MG63 (cell line): ENCODE measurements around the gene KIF23. TPM values are rescaled to one million over a fixed set of nuclear protein-coding genes. Genes with fewer than 3 reads are reported as not detected.
"Not testable (repeated sequence)": the region's sequence is repeated elsewhere in the genome, so short reads cannot be mapped to it uniquely, and the experiment has no call there.

ENCODE experiments used
- DNase-seq: peaks from one replicate; pipeline ENCODE4 v3.0.0-alpha.2; 2020
- H3K27me3 ChIP-seq: fragments of 250-450 bp; sonication (Bioruptor Pico); 2 replicates; pipeline ENCODE4 v1.5.1; 2020; ENCODE audit warnings: mild to moderate bottlenecking, moderate library complexity
- H3K36me3 ChIP-seq: fragments of 250-450 bp; sonication (Bioruptor Pico); 2 replicates; pipeline ENCODE4 v1.5.1; 2020; ENCODE audit warnings: mild to moderate bottlenecking, moderate library complexity
- H3K4me3 ChIP-seq: fragments of 250-450 bp; sonication (Bioruptor Pico); 2 replicates; pipeline ENCODE4 v1.5.1; 2020; ENCODE audit warnings: mild to moderate bottlenecking, moderate library complexity
- H3K9me3 ChIP-seq: fragments of 250-450 bp; sonication (Bioruptor Pico); 2 replicates; pipeline ENCODE4 v1.5.1; 2020; ENCODE audit warnings: mild to moderate bottlenecking, moderate library complexity
- total RNA-seq: library from RNA; depleted of rRNA; stranded (reverse); fragments of >200 nt; shearing (Covaris generic); gene quantifications from 2 replicates; pipeline ENCODE4 v1.2.3, GENCODE V29; 2014; ENCODE audit warnings: low replicate concordance

The KIF23 gene
- total RNA-seq, 1 experiment from 2014 or later, result 33.8 TPM

DNA sequence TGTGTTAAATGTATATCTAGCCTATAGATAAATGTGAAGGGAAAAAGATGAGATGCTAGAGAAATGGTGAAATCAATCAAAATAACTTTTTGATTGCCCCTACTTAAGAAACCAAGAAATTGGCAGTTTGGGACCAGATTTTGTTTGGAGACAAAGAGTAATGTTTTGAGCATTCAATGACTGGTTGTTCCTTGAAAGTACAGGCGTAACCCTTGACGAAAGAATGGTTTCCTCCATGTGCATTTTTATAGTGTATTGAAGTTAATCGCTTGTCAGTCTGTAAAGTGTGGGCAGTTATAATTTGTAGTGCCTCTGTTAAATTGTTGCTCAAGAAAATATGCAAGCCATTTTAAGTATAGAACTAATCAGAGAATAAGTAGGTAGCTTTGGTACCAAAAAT is 1.2 kb downstream of the KIF23 start:
- Histone ChIP-seq H3K9me3 (no peaks in the 10 kb centered on the region), H3K4me3 (peak overlapping the region; percentile 86), H3K36me3 (peaks cover 56% of the 10 kb centered on the region), H3K27me3 (no peaks in the 10 kb centered on the region)
- DNase-seq, result no peak

DNA sequence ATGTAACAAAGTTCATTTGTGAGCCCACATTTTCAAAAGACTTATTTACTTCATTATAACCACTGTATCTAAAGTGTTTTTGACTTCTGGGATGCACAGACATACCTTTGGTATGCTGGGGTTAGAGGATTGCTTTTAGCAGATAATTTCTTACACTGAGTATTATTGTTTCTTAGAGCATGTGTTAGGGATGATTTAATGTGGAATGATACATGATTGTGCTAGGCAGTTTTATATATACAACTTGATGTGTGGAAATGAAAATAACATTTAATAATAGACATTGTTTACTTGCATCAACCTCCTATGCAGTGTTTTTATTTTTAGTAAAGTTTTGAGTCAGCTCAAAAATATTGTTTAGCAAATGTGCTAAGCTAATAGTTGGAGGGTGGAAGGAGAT is 3.4 kb downstream of the KIF23 start:
- Histone ChIP-seq H3K9me3 (no peaks in the 10 kb centered on the region), H3K4me3 (no peak overlapping the region), H3K27me3 (no peaks in the 10 kb centered on the region), H3K36me3 (peaks cover 78% of the 10 kb centered on the region)
- no peak for DNase-seq

DNA sequence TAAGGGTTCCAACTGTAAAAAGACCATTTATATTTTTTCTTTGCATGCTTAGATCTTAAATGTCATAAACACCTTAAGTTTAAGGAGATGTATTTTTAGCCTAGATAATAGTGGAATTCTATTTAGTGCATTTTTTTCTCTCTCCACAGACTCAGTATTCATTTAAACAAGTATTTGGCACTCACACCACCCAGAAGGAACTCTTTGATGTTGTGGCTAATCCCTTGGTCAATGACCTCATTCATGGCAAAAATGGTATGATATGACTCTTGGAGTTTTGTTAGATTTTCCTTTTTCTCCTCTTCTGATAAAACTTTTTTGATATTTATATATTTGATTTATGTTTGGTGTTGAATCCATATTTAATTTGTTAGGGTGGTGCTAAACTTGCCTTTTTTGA is 7.3 kb downstream of the KIF23 start:
- H3K36me3 ChIP-seq, result peaks cover 99% of the 10 kb centered on the region
- no peaks in the 10 kb centered on the region for H3K9me3 ChIP-seq
- H3K27me3 ChIP-seq, result no peaks in the 10 kb centered on the region
- H3K4me3 ChIP-seq, result no peak overlapping the region
- DNase-seq, result no peak

DNA sequence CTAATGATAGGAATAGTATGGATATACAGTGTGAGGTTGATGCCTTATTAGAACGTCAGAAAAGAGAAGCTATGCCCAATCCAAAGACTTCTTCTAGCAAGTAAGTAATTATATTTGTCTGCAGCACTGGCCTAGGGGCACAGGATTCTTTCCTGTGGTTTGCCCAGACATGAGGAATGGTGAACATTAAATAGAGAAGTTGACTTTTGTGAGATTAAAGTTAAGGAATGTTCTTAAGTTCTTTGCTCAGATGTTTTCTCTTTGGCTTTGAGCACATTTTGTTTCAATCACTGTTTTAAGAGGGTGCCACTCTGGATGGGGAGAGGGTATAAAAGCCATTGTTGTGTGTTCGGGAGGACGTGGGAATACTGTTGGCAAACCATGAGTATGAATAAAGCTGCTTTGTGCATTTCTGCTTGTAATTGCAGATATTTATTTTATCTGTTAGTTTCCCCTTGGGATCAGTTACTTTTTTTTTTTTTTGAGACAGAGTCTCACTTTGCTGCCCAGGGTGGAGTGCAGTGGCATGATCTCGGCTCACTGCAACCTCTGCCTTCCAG is 8.3 kb downstream of the KIF23 start:
- peaks cover 99% of the 10 kb centered on the region for H3K36me3 ChIP-seq
- H3K27me3 ChIP-seq, result no peaks in the 10 kb centered on the region
- no peaks in the 10 kb centered on the region for H3K9me3 ChIP-seq
- no peak overlapping the region for H3K4me3 ChIP-seq
- DNase-seq, result no peak

DNA sequence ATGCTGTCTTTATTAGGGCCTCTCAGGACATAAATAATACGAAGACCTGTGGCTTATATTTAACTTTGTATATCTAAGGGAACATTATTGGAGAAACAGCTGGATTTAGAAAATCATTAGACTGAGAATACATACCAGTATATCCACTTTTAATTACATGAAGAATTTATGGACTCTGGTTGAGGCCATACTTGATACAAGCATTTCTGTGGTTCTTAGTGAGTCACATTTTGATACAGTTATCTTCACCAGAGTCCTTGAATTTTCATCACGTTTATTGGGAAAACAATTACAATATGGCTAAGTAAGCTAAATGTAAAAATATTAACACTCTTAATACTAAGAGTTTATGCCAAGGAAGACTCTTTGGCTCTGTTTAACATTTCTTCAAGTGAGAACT is 9.9 kb downstream of the KIF23 start:
- Histone ChIP-seq H3K27me3 (no peaks in the 10 kb centered on the region), H3K36me3 (peaks cover 97% of the 10 kb centered on the region), H3K4me3 (no peak overlapping the region), H3K9me3 (no peaks in the 10 kb centered on the region)
- DNase-seq, result no peak

DNA sequence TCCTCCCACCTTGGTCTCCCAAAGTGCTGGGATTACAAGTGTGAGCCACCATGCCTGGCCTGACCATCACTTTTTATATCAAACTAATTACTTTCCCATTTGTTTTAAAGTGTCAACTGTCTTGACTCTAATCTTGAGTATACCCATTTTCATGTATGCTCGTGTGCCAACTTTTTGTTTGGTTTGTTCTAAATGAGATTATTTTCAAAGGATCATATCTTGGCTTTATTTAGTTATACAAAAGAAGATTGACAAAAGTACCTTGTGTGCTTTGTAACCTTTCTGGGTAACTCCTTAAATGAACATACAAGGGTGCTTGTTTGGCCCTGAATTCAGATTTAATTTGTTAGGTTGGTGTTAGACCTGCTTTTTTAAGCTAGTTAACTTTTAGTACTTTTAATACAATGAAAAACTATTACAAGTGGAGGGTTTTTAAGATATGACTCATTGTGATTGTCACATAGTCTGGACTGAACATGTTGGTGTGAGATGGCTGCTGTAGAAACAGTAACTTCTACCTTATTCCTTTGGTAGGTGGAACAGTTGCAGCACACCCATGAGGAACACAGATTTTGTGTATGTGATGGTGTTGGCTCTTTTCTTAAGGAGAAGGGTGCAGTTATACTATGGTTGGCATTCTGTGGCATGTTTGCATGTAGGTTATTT is 10.7 kb downstream of the KIF23 start:
- Histone ChIP-seq H3K4me3 (no peak overlapping the region), H3K36me3 (peaks cover 97% of the 10 kb centered on the region), H3K9me3 (no peaks in the 10 kb centered on the region), H3K27me3 (no peaks in the 10 kb centered on the region)
- no peak for DNase-seq

DNA sequence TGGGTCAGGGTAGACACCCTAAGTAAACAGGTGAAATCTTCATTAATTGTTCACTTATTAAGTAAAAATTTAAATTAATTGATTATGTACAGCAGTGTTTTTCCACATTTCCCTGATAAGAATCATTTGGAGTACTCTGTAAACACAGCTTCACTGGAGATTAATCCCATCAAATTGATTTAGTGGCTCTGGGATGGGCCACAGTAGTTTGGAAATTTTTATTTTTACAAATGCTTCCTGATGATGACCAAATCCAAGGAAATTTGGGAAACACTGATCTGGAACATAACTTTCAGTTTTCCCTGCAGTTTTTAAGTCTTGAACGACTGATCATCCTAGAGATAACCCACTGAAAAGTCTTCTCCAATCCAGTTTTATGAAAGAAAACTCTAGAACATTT is 19.7 kb downstream of the KIF23 start:
- DNase-seq, result no peak
- H3K36me3 ChIP-seq, result peaks cover 95% of the 10 kb centered on the region
- no peak overlapping the region for H3K4me3 ChIP-seq
- no peaks in the 10 kb centered on the region for H3K27me3 ChIP-seq
- H3K9me3 ChIP-seq, result no peaks in the 10 kb centered on the region

DNA sequence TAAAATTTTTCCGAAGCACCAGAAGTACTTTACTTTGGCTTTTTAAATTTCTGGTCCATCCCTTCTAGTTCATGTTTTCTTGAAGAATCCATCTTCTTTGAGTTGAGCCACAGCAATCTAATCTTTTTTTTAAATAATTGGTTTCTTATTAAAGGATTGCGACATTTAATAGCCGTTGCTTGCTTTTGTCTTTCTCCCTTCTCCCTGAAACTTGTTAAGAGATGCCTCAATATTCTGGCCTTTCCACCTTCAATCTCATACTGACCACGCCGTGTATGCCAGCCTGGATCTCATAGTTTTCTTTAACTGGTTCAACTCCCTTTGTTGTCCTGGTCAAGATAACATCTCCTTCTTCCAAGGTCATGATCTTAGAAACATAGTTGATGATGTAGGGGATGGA is 20.1 kb downstream of the KIF23 start:
- H3K9me3 ChIP-seq, result no peaks in the 10 kb centered on the region
- peaks cover 94% of the 10 kb centered on the region for H3K36me3 ChIP-seq
- H3K27me3 ChIP-seq, result no peaks in the 10 kb centered on the region
- no peak overlapping the region for H3K4me3 ChIP-seq
- no peak for DNase-seq

DNA sequence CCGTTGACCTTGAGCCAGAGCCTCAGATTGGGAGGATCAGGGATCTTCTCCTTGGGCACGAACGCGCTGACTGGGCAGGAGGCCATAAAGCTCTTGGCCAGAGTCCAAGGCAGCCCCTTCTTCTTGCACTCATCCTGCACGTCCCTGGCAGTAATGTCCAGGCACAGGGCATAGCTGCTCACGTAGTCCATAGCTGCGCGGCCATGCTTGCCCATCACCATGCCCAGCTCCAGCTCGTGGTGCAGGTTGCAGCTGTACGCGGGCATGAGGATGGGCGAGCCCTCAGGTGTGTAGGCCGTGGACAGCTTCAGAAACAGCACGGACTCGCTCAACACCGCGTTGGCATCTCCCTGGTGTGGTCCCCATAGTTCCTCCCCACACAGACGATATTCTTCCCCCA is 20.5 kb downstream of the KIF23 start:
- Histone ChIP-seq H3K36me3 (peaks cover 94% of the 10 kb centered on the region), H3K4me3 (no peak overlapping the region), H3K9me3 (no peaks in the 10 kb centered on the region), H3K27me3 (no peaks in the 10 kb centered on the region)
- no peak for DNase-seq

DNA sequence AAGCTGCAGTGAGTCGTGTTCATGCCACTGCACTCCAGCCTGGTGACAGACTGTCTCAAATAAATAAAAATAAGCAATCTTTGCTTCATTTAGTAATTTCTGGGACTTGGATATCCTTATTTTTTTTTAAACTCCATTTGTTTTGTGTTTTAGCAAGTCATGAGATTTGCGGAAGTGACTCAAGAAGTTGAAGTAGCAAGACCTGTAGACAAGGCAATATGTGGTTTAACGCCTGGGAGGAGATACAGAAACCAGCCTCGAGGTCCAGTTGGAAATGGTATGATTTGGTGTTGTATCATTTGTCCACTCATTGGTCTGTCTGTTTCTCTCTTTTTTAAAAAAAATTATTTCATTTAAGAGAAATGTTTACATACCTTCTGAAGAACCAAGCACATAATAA is 21.8 kb downstream of the KIF23 start:
- no peak overlapping the region for H3K4me3 ChIP-seq
- H3K27me3 ChIP-seq, result no peaks in the 10 kb centered on the region
- no peak for DNase-seq
- peaks cover 94% of the 10 kb centered on the region for H3K36me3 ChIP-seq
- no peaks in the 10 kb centered on the region for H3K9me3 ChIP-seq

DNA sequence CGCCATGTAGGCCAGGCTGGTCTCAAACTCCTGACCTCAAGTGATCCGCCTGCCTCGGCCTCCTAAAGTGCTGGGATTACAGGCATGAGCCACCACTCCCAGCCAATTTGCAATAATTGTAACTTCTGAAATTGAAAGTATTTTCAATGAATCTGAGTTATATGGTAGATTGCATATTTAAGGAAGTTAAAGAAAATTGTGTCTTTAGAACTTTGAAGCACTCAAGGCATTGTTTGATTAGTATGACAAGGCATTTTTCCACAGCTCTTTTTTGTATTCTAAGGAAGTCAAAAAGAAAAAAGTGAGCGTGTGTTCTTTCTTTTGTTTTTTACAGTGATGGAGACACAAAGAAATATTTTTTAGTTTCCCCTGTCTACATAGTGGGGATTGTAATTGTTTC is 22.8 kb downstream of the KIF23 start:
- Histone ChIP-seq H3K9me3 (no peaks in the 10 kb centered on the region), H3K27me3 (no peaks in the 10 kb centered on the region), H3K36me3 (peaks cover 94% of the 10 kb centered on the region), H3K4me3 (no peak overlapping the region)
- no peak for DNase-seq

DNA sequence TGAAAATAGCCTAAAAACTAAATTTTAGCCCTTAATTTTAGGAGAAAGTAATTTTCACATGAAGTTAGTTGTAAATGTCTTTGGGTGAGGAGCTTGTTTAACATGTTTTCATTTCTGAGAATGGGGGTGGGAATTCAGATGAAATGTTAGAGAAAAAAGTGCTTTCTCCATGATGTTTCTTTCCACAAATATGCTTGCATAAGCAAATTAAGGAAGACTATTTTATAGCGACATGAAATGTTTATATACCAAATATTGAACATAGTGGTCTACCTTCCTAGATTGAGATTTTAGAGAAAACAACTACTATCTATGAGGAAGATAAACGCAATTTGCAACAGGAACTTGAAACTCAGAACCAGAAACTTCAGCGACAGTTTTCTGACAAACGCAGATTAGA is 25.5 kb downstream of the KIF23 start:
- no peaks in the 10 kb centered on the region for H3K27me3 ChIP-seq
- DNase-seq, result no peak
- H3K9me3 ChIP-seq, result no peaks in the 10 kb centered on the region
- no peak overlapping the region for H3K4me3 ChIP-seq
- peaks cover 93% of the 10 kb centered on the region for H3K36me3 ChIP-seq

DNA sequence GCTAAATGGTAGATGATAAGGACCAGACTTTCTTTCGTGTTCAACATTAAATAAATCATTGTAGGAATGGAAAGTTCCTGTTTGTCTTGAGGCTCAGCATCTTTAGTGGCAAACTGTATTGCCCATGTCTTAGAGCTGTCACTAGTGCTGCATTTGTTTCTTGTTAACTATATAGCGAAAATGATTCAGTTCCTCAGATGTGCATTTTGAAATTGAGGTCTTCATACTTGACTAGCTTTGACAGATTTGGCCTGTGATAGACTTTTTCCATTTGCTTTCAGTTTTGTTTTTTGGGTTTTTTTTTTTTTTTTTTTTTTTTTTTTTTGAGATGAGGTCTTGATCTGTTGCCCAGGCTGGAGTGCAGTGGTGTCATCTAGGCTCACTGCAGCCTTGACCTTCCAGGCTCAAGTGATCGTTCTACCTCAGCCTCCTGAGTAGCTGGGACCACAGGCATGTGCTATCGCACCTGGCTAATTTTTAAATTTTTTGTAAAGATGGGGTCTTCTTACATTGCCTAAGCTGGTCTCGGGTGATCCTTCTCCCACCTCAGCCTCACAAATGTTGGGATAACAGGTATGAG is 29.0 kb downstream of the KIF23 start:
- Histone ChIP-seq H3K36me3 (peaks cover 95% of the 10 kb centered on the region), H3K27me3 (no peaks in the 10 kb centered on the region), H3K4me3 (no peak overlapping the region), H3K9me3 (no peaks in the 10 kb centered on the region)
- no peak for DNase-seq

DNA sequence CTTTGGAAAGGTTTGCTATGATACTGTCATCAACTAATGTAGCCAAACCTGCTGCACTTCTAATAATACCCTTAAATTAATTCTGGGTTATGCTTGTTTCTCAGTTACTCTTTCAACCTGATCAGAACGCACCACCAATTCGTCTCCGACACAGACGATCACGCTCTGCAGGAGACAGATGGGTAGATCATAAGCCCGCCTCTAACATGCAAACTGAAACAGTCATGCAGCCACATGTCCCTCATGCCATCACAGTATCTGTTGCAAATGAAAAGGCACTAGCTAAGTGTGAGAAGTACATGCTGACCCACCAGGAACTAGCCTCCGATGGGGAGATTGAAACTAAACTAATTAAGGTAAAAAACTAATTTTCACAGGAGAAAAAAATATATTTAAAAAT is 30.5 kb downstream of the KIF23 start:
- Histone ChIP-seq H3K36me3 (peaks cover 90% of the 10 kb centered on the region), H3K4me3 (no peak overlapping the region), H3K27me3 (no peaks in the 10 kb centered on the region), H3K9me3 (no peaks in the 10 kb centered on the region)
- DNase-seq, result no peak

DNA sequence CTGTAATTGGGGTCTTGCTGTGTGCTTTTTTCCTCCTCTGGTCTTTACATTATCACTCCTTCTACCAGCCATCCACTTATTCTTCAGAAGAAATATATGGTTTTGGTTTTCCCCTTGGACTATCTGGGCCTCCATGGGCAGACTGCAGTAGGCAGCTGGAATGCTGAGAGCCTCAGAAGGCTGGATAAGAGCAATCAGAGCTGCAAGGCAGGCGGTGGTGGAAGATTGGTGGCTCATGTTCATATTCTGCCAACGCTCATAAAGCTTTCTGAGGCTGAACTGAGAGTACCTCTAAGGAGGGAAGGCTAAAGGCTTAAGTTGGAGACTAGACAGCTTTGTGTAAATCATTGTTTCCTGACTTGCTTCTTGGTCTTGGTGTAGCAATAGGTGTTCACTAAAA is 32.8 kb downstream of the KIF23 start:
- Histone ChIP-seq H3K9me3 (no peaks in the 10 kb centered on the region), H3K27me3 (no peaks in the 10 kb centered on the region), H3K4me3 (no peak overlapping the region), H3K36me3 (peaks cover 69% of the 10 kb centered on the region)
- no peak for DNase-seq

DNA sequence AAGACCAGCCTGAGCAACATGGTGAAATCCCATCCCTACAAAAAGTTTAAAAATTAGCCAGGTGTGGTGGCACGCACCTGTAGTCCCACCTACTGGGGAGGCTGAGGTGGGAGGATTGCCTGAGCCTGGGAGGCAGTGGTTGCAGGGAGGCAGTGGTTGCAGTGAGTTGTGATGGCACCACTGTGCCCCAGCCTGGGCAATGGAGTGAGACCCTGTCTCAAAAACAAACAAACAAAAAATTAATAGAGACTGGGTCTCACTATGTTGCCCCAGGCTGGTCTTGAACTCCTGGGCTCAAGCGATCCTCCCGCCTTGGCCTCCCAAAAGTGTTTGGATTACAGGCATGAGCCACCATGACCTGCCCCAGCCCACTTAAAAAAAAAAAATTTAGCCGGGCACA is 36.1 kb downstream of the KIF23 start:
- not testable (repeated sequence) for DNase-seq, H3K9me3 ChIP-seq, H3K27me3 ChIP-seq, H3K4me3 ChIP-seq
- H3K36me3 ChIP-seq, result peaks cover 64% of the 10 kb centered on the region

DNA sequence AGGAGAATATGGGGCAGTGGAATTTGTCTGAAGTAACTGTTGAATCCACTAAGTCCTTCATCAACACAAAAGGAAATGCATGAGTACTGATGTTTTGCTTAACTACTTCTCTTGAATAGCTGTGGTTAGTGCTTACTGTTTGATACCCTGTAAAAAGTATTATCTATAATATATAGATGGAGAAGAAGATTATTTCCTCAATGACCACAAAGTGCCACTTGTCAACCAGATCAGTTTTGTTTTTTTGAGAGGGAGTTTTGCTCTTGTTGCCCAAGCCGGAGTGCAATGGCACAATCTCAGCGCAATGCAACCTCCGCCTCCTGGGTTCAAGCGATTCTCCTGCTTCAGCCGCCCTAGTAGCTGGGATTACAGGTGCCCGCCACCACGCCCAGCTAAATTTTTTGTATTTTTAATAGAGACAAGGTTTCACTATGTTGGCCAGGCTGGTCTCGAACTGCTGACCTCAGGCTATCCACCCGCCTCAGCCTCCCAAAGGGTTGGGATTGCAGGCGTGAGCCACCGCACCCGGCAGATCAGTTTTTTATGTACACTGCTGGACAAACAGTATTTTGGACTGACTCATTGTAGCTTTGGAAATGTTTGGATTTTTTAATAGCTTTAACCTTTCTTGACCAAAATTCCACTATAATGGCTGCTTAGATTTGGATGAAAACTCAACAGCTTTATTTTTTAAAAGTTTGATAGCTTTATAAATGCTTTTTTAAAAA is 37.0 kb downstream of the KIF23 start:
- DNase-seq, result peak; percentile 17
- H3K36me3 ChIP-seq, result peaks cover 64% of the 10 kb centered on the region
- H3K27me3 ChIP-seq, result no peaks in the 10 kb centered on the region
- H3K4me3 ChIP-seq, result peak overlapping the region; percentile 85
- no peaks in the 10 kb centered on the region for H3K9me3 ChIP-seq
